ENCODE measurements around the gene PXDC1.
"Not testable (repeated sequence)": the region's sequence is repeated elsewhere in the genome, so short reads cannot be mapped to it uniquely, and the experiment has no call there.

Gene PXDC1

GRCh38 chr6:3729603-3730344 lies 21.7 kb downstream of the PXDC1 start:
- ATAC-seq = no peak

GRCh38 chr6:3727593-3728108 lies 23.9 kb downstream of the PXDC1 start:
- no peak for ATAC-seq

GRCh38 chr6:3727036-3727435 lies 24.5 kb downstream of the PXDC1 start:
- peak in 1 of 2 donors; percentile 15 for ATAC-seq

GRCh38 chr6:3726421-3726820 lies 25.1 kb downstream of the PXDC1 start:
- ATAC-seq = no peak

GRCh38 chr6:3725145-3726047 lies 26.1 kb downstream of the PXDC1 start:
- no peak for ATAC-seq

GRCh38 chr6:3724451-3725144 lies 26.9 kb downstream of the PXDC1 start:
- ATAC-seq = no peak

- ATAC-seq = no peak
Observed at GRCh38 chr6:3723966-3724365, 27.5 kb downstream of the PXDC1 start.

- no peak for ATAC-seq
Observed at GRCh38 chr6:3723251-3723650, 28.3 kb downstream of the PXDC1 start.

- ATAC-seq = no peak
Observed at GRCh38 chr6:3722785-3723184, 28.7 kb downstream of the PXDC1 start.

GRCh38 chr6:3721810-3722621 lies 29.5 kb downstream of the PXDC1 start:
- no peak for ATAC-seq

- not testable (repeated sequence) for ATAC-seq
Observed at GRCh38 chr6:3720770-3721169, 30.7 kb downstream of the PXDC1 start.

GRCh38 chr6:3719462-3720308 lies 31.8 kb downstream of the PXDC1 start:
- ATAC-seq = no peak

- no peak for ATAC-seq
Observed at GRCh38 chr6:3718407-3718806, 33.1 kb downstream of the PXDC1 start.

- ATAC-seq = no peak
Observed at GRCh38 chr6:3715285-3715684, 36.2 kb downstream of the PXDC1 start.

- no peak for ATAC-seq
Observed at GRCh38 chr6:3714768-3715167, 36.7 kb downstream of the PXDC1 start.

- no peak for ATAC-seq
Observed at GRCh38 chr6:3714111-3714510, 37.4 kb downstream of the PXDC1 start.

GRCh38 chr6:3712827-3713665 lies 38.5 kb downstream of the PXDC1 start:
- ATAC-seq = no peak

GRCh38 chr6:3711776-3712175 lies 39.7 kb downstream of the PXDC1 start:
- ATAC-seq = no peak

GRCh38 chr6:3710403-3710802 lies 41.1 kb downstream of the PXDC1 start:
- ATAC-seq = no peak

- ATAC-seq = no peak
Observed at GRCh38 chr6:3708540-3708939, 43.0 kb downstream of the PXDC1 start.

Data from activated CD4-positive, CD25-positive, alpha-beta regulatory T cell treated with anti-CD3 and anti-CD28 coated beads, Interleukin-2, amount 50 U/mL, for 24 hours (primary cell).